Neural progenitor cell (in vitro differentiated cells): ENCODE results near the gene CHMP2B. TPM values are rescaled to one million over a fixed set of nuclear protein-coding genes. Genes with fewer than 3 reads are reported as not detected.

Experiments used
- DNase-seq: peaks from one replicate; pipeline ENCODE4 v3.0.0-alpha.2; 2016; ENCODE audit warnings: low spot score
- H2AFZ ChIP-seq: fragments of 200-600 bp; sonication (generic); replicated peaks from 2 replicates; pipeline ENCODE4 v1.6.1; 2016; ENCODE audit warnings: antibody characterized with exemption
- H3F3A ChIP-seq: fragments of 200-600 bp; sonication (generic); 2 replicates; pipeline ENCODE4 v1.6.1; 2016; ENCODE audit warnings: antibody characterized with exemption, low read depth
- H3K27ac ChIP-seq: fragments of 200-600 bp; sonication (generic); 2 replicates; pipeline ENCODE4 v1.5.1; 2016; ENCODE audit warnings: mild to moderate bottlenecking
- H3K27me3 ChIP-seq: fragments of 200-600 bp; sonication (generic); 2 replicates; pipeline ENCODE4 v1.6.1; 2016; ENCODE audit warnings: mild to moderate bottlenecking, moderate library complexity
- H3K36me3 ChIP-seq: fragments of 200-600 bp; sonication (generic); 2 replicates; pipeline ENCODE4 v1.5.1; 2016
- H3K4me1 ChIP-seq: fragments of 200-600 bp; sonication (generic); 2 replicates; pipeline ENCODE4 v1.6.1; 2016; ENCODE audit warnings: mixed run types
- H3K4me2 ChIP-seq: fragments of 200-600 bp; sonication (generic); 2 replicates; pipeline ENCODE4 v1.6.1; 2016
- H3K4me3 ChIP-seq: fragments of 200-600 bp; sonication (generic); 2 replicates; pipeline ENCODE4 v1.5.1; 2016
- H3K79me2 ChIP-seq: fragments of 200-600 bp; sonication (generic); 2 replicates; pipeline ENCODE4 v1.6.1; 2016; ENCODE audit warnings: low read depth
- H3K9ac ChIP-seq: fragments of 200-600 bp; sonication (generic); 2 replicates; pipeline ENCODE4 v1.6.1; 2016
- H3K9me3 ChIP-seq: fragments of 200-600 bp; sonication (generic); 2 replicates; pipeline ENCODE4 v1.5.1; 2016; ENCODE audit warnings: low read depth
- H4K20me1 ChIP-seq: fragments of 200-600 bp; sonication (generic); 2 replicates; pipeline ENCODE4 v1.6.1; 2016; ENCODE audit warnings: low read depth
- H3K27ac Mint-ChIP-seq: 3 replicates; pipeline ENCODE4 v1.8.0; 2021; ENCODE audit warnings: mixed read lengths
- H3K27me3 Mint-ChIP-seq: 2 replicates; pipeline ENCODE4 v1.8.0; 2022; ENCODE audit warnings: low read depth, mild to moderate bottlenecking, inconsistent platforms, moderate library complexity, mixed read lengths; ENCODE audit not compliant: insufficient read depth
- H3K36me3 Mint-ChIP-seq: 3 replicates; pipeline ENCODE4 v1.8.0; 2021; ENCODE audit warnings: mixed read lengths
- H3K4me1 Mint-ChIP-seq: 3 replicates; pipeline ENCODE4 v1.8.0; 2021; ENCODE audit warnings: mixed read lengths
- H3K4me3 Mint-ChIP-seq: 3 replicates; pipeline ENCODE4 v1.8.0; 2021; ENCODE audit warnings: mild to moderate bottlenecking, moderate library complexity, mixed read lengths
- H3K9me3 Mint-ChIP-seq: 3 replicates; pipeline ENCODE4 v1.8.0; 2020; ENCODE audit warnings: mixed read lengths
- EZH2 ChIP-seq: fragments of 200-600 bp; sonication (generic); IDR thresholded peaks from 2 replicates; pipeline ENCODE4 v1.6.1; 2017; ENCODE audit warnings: antibody characterized with exemption, mild to moderate bottlenecking, moderate library complexity
- EZH2phosphoT487 ChIP-seq: fragments of 200-600 bp; sonication (generic); IDR thresholded peaks from 2 replicates; pipeline ENCODE4 v1.6.1; 2017; ENCODE audit warnings: antibody characterized with exemption
- total RNA-seq: library from RNA; depleted of rRNA; stranded (reverse); fragments of >200 nt; gene quantifications from 2 replicates; pipeline ENCODE4 v1.2.3, GENCODE V29; 2015; ENCODE audit warnings: low replicate concordance
- TF ChIP-seq, protein P1 (sequence below): fragments of 200-600 bp; sonication (generic); IDR thresholded peaks from 2 replicates; pipeline ENCODE4 v1.5.1; 2017; ENCODE audit warnings: antibody characterized with exemption, mild to moderate bottlenecking

The CHMP2B gene
- total RNA-seq, 1 donor from 2014 or later: 62.4 TPM

DNA sequence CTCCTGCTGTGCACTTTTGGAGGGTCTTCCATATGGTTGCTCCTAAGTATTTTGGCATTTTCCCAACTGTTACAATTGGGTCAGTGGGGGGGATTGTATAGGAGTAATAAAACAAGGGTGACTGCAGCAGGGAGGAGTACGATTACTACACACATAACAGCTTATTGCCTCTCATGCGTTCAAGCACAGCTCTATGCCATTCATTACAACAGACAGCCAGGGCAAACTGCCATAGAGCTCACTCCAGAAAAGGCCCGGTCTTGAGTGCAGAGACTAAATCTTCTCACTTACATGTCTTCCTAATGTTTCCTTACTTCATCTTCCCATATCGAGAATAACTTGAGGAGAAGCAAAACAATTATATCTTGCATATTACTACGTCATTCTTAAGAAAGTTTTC is 1.4 kb upstream of the CHMP2B start:
- H3K79me2 ChIP-seq: peaks cover 31% of the 10 kb centered on the region
- H3K9me3 ChIP-seq: no peaks in the 10 kb centered on the region
- H2AFZ ChIP-seq: no peak overlapping the region
- Mint-ChIP-seq H3K9me3 (no peaks in the 10 kb centered on the region), H3K27ac (no peak overlapping the region), H3K36me3 (no peaks in the 10 kb centered on the region), H3K4me3 (peak overlapping the region; percentile 66), H3K4me1 (peaks cover 15% of the 10 kb centered on the region), H3K27me3 (peaks cover 2% of the 10 kb centered on the region)
- H3K27ac ChIP-seq: no peak overlapping the region
- TF ChIP-seq EZH2 (no peak), EZH2phosphoT487 (no peak)
- TF ChIP-seq, protein P1, sequence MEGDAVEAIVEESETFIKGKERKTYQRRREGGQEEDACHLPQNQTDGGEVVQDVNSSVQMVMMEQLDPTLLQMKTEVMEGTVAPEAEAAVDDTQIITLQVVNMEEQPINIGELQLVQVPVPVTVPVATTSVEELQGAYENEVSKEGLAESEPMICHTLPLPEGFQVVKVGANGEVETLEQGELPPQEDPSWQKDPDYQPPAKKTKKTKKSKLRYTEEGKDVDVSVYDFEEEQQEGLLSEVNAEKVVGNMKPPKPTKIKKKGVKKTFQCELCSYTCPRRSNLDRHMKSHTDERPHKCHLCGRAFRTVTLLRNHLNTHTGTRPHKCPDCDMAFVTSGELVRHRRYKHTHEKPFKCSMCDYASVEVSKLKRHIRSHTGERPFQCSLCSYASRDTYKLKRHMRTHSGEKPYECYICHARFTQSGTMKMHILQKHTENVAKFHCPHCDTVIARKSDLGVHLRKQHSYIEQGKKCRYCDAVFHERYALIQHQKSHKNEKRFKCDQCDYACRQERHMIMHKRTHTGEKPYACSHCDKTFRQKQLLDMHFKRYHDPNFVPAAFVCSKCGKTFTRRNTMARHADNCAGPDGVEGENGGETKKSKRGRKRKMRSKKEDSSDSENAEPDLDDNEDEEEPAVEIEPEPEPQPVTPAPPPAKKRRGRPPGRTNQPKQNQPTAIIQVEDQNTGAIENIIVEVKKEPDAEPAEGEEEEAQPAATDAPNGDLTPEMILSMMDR: no peak
- peak overlapping the region; percentile 88 for H3K4me2 ChIP-seq
- no peak overlapping the region for H3K4me3 ChIP-seq
- H3K36me3 ChIP-seq: no peaks in the 10 kb centered on the region
- peaks cover 5% of the 10 kb centered on the region for H3K27me3 ChIP-seq
- DNase-seq: no peak
- no peaks in the 10 kb centered on the region for H4K20me1 ChIP-seq
- no peak overlapping the region for H3K9ac ChIP-seq
- H3K4me1 ChIP-seq: peaks cover 16% of the 10 kb centered on the region
- H3F3A ChIP-seq: peaks cover 7% of the 10 kb centered on the region

DNA sequence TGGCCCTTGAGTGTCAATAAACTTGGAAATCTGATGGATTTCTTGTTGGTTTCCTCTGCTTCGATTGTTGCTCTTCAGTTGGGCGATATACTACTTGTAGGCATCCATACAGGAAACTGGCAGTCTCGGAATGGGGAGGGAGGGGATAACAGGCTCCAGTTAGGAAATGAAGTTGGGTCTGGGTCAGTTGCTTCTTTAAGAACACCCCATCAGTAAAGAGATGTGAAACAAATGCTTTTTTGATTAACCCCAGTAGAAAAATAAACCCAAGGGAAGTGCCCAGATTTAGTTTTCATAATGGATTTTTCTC is 681 bp downstream of the CHMP2B start:
- peaks cover 52% of the 10 kb centered on the region for H3K79me2 ChIP-seq
- peaks cover 5% of the 10 kb centered on the region for H3K27me3 ChIP-seq
- peak overlapping the region; percentile 83 for H2AFZ ChIP-seq
- no peaks in the 10 kb centered on the region for H4K20me1 ChIP-seq
- no peaks in the 10 kb centered on the region for H3K36me3 Mint-ChIP-seq
- peaks cover 20% of the 10 kb centered on the region for H3K4me1 ChIP-seq
- peaks cover 7% of the 10 kb centered on the region for H3F3A ChIP-seq
- no peaks in the 10 kb centered on the region for H3K9me3 ChIP-seq
- peaks cover 15% of the 10 kb centered on the region for H3K4me1 Mint-ChIP-seq
- H3K27me3 Mint-ChIP-seq: peaks cover 2% of the 10 kb centered on the region
- peak overlapping the region; percentile 99 for H3K4me3 Mint-ChIP-seq
- peak overlapping the region; percentile 79 for H3K27ac ChIP-seq
- no peak for DNase-seq
- no peaks in the 10 kb centered on the region for H3K9me3 Mint-ChIP-seq
- H3K9ac ChIP-seq: peak overlapping the region; percentile 78
- peak overlapping the region; percentile 79 for H3K4me3 ChIP-seq
- H3K27ac Mint-ChIP-seq: peak overlapping the region; percentile 97
- peak overlapping the region; percentile 88 for H3K4me2 ChIP-seq
- no peaks in the 10 kb centered on the region for H3K36me3 ChIP-seq
- TF ChIP-seq EZH2phosphoT487 (no peak), EZH2 (no peak)
- TF ChIP-seq, protein P1: no peak

DNA sequence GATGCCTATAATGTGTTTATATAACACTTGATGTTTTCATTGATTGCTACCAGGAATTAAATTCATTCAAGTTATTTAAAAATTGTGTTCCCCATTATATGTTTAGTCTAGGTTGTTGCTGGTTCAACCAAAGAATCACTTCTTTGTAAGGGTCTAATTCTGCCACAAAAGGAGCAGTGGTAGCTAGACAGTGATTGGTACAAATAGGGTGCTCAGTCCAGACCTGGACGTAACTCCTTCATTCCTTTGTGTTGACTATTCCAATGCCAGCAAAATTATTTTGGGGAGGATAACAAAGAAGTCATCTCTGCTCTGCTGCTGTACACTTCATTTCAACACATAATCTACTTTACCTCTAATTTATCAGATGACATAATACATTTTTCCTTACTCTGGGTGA is 1.2 kb downstream of the CHMP2B start:
- Histone ChIP-seq H3K27me3 (peaks cover 5% of the 10 kb centered on the region), H3K27ac (no peak overlapping the region), H3K79me2 (peaks cover 57% of the 10 kb centered on the region), H3K4me3 (peak overlapping the region; percentile 79), H2AFZ (no peak overlapping the region), H3K9ac (peak overlapping the region; percentile 78), H3K36me3 (no peaks in the 10 kb centered on the region), H3K4me1 (peaks cover 23% of the 10 kb centered on the region), H3K4me2 (peak overlapping the region; percentile 88), H3F3A (peaks cover 7% of the 10 kb centered on the region), H3K9me3 (no peaks in the 10 kb centered on the region), H4K20me1 (no peaks in the 10 kb centered on the region)
- H3K36me3 Mint-ChIP-seq: no peaks in the 10 kb centered on the region
- H3K9me3 Mint-ChIP-seq: no peaks in the 10 kb centered on the region
- H3K4me1 Mint-ChIP-seq: peaks cover 15% of the 10 kb centered on the region
- no peak overlapping the region for H3K27ac Mint-ChIP-seq
- peak; percentile 17 for DNase-seq
- peak overlapping the region; percentile 99 for H3K4me3 Mint-ChIP-seq
- TF ChIP-seq, protein P1: no peak
- TF ChIP-seq EZH2phosphoT487 (no peak), EZH2 (no peak)
- H3K27me3 Mint-ChIP-seq: no peaks in the 10 kb centered on the region
